Neural cell (in vitro differentiated cells): ENCODE data around the gene AMIGO1. TPM values are rescaled to one million over a fixed set of nuclear protein-coding genes. Genes with fewer than 3 reads are reported as not detected.

Experiments
- H2AFZ ChIP-seq: fragments of 200-600, 300-800 bp; sonication (generic), shearing (Covaris generic); 2 replicates; pipeline ENCODE4 v1.6.0; 2014; ENCODE audit warnings: low read depth, mild to moderate bottlenecking, antibody characterized with exemption, low read length, moderate library complexity
- H3F3A ChIP-seq: fragments of 200-600 bp; shearing (Covaris generic); 2 replicates; pipeline ENCODE4 v1.6.1; 2016; ENCODE audit warnings: mild to moderate bottlenecking, moderate library complexity, mixed read lengths, antibody characterized with exemption, low read length; ENCODE audit not compliant: insufficient read depth, poor library complexity, severe bottlenecking
- H3K27ac ChIP-seq: fragments of 200-600, 300-800 bp; sonication (generic), shearing (Covaris generic); 2 replicates; pipeline ENCODE4 v1.5.1; 2014; ENCODE audit warnings: mild to moderate bottlenecking, low read length, moderate library complexity
- H3K27me3 ChIP-seq: fragments of 300-800, 200-600 bp; sonication (generic), shearing (Covaris generic); 2 replicates; pipeline ENCODE4 v1.6.0; 2014; ENCODE audit warnings: mild to moderate bottlenecking, low read depth, low read length, moderate library complexity; ENCODE audit not compliant: insufficient read depth
- H3K36me3 ChIP-seq: fragments of 300-800, 200-600 bp; sonication (generic), shearing (Covaris generic); 2 replicates; pipeline ENCODE4 v1.5.1; 2014; ENCODE audit warnings: mild to moderate bottlenecking, antibody characterized with exemption, low read length, moderate library complexity; ENCODE audit not compliant: insufficient read depth
- H3K4me2 ChIP-seq: fragments of 300-800, 200-600 bp; sonication (generic), shearing (Covaris generic); 2 replicates; pipeline ENCODE4 v1.6.0; 2014; ENCODE audit warnings: mild to moderate bottlenecking, low read length
- H3K4me3 ChIP-seq: fragments of 300-800, 200-600 bp; sonication (generic), shearing (Covaris generic); 2 replicates; pipeline ENCODE4 v1.5.1; 2014; ENCODE audit warnings: mild to moderate bottlenecking, low read length, moderate library complexity
- H3K79me2 ChIP-seq: fragments of 200-600 bp; shearing (Covaris generic); replicated peaks from 2 replicates; pipeline ENCODE4 v1.6.0; 2014; ENCODE audit warnings: mild to moderate bottlenecking, low read length, moderate library complexity; ENCODE audit not compliant: insufficient read depth
- H3K9ac ChIP-seq: fragments of 300-800, 200-600 bp; sonication (generic), shearing (Covaris generic); 2 replicates; pipeline ENCODE4 v1.6.1; 2016; ENCODE audit warnings: mild to moderate bottlenecking, low read length, mixed read lengths
- H3K9me2 ChIP-seq: fragments of 200-600 bp; shearing (Covaris generic); 2 replicates; pipeline ENCODE4 v1.6.1; 2016; ENCODE audit warnings: mild to moderate bottlenecking, low read length, mixed read lengths; ENCODE audit not compliant: insufficient read depth
- H3K9me3 ChIP-seq: fragments of 200-600, 300-800 bp; sonication (generic), shearing (Covaris generic); 2 replicates; pipeline ENCODE4 v1.6.1; 2016; ENCODE audit warnings: mild to moderate bottlenecking, mixed run types, low read length, moderate library complexity, mixed read lengths
- H4K20me1 ChIP-seq: fragments of 200-600 bp; shearing (Covaris generic); 2 replicates; pipeline ENCODE4 v1.6.1; 2016; ENCODE audit warnings: mild to moderate bottlenecking, mixed run types; ENCODE audit not compliant: insufficient read depth
- CTCF ChIP-seq: fragments of 450-650 bp; IDR thresholded peaks from 2 replicates; pipeline ENCODE4 v1.5.1; 2014; ENCODE audit warnings: antibody characterized with exemption, mild to moderate bottlenecking, moderate library complexity; ENCODE audit not compliant: poor library complexity, severe bottlenecking
- EP300 ChIP-seq: fragments of 450-650 bp; conservative IDR thresholded peaks from 2 replicates; pipeline ENCODE4 v1.6.1; 2014; ENCODE audit warnings: antibody characterized with exemption, mild to moderate bottlenecking, moderate library complexity; ENCODE audit not compliant: poor library complexity, severe bottlenecking
- EZH2 ChIP-seq: fragments of 200-600, 300-800 bp; shearing (Covaris generic), sonication (generic); IDR thresholded peaks from 2 replicates; pipeline ENCODE4 v1.6.1; 2014; ENCODE audit warnings: antibody characterized with exemption, low read length, borderline replicate concordance, mild to moderate bottlenecking; ENCODE audit not compliant: insufficient read depth, poor library complexity, severe bottlenecking
- MXI1 ChIP-seq: fragments of 450-650 bp; conservative IDR thresholded peaks from 2 replicates; pipeline ENCODE4 v1.6.1; 2014; ENCODE audit warnings: antibody characterized with exemption, mild to moderate bottlenecking; ENCODE audit not compliant: poor library complexity, severe bottlenecking
- POLR2AphosphoS5 ChIP-seq: IDR thresholded peaks from 2 replicates; pipeline ENCODE4 v1.6.1; 2012
- RAD21 ChIP-seq: fragments of 450-650 bp; conservative IDR thresholded peaks from 2 replicates; pipeline ENCODE4 v1.6.1; 2014; ENCODE audit warnings: antibody characterized with exemption, mild to moderate bottlenecking, moderate library complexity
- SMC3 ChIP-seq: fragments of 450-650 bp; conservative IDR thresholded peaks from 2 replicates; pipeline ENCODE4 v1.6.1; 2014; ENCODE audit warnings: antibody characterized with exemption, mild to moderate bottlenecking, moderate library complexity; ENCODE audit not compliant: poor library complexity
- TAF1 ChIP-seq: IDR thresholded peaks from 2 replicates; pipeline ENCODE4 v1.6.1; 2012; ENCODE audit warnings: low read depth
- polyA plus RNA-seq: library from polyadenylated mRNA; depleted of rRNA; stranded (reverse); fragments of >200 nt; gene quantifications from 2 replicates; pipeline ENCODE4 v1.2.3, GENCODE V29; 2014
- TF ChIP-seq, protein P1 (sequence below): IDR thresholded peaks from 2 replicates; pipeline ENCODE4 v1.6.1; 2012; ENCODE audit warnings: borderline replicate concordance

Gene AMIGO1
- polyA plus RNA-seq, 1 donor from 2014 or later = 12.6 TPM

GRCh38 chr1:109468061-109468460 is 41.5 kb downstream of the AMIGO1 start:
- Histone ChIP-seq H3K4me3 (no peak overlapping the region), H3K9me2 (no peaks in the 10 kb centered on the region), H3F3A (no peaks in the 10 kb centered on the region), H3K9ac (no peak overlapping the region), H4K20me1 (no peaks in the 10 kb centered on the region), H3K79me2 (no peaks in the 10 kb centered on the region), H3K4me2 (no peak overlapping the region), H3K27me3 (peaks cover 76% of the 10 kb centered on the region), H3K27ac (no peak overlapping the region), H2AFZ (no peak overlapping the region), H3K9me3 (no peaks in the 10 kb centered on the region), H3K36me3 (no peaks in the 10 kb centered on the region)
- TF ChIP-seq TAF1 (no peak), POLR2AphosphoS5 (no peak), CTCF (no peak), RAD21 (no peak), EZH2 (no peak), SMC3 (no peak), EP300 (no peak), MXI1 (no peak)
- TF ChIP-seq, protein P1, sequence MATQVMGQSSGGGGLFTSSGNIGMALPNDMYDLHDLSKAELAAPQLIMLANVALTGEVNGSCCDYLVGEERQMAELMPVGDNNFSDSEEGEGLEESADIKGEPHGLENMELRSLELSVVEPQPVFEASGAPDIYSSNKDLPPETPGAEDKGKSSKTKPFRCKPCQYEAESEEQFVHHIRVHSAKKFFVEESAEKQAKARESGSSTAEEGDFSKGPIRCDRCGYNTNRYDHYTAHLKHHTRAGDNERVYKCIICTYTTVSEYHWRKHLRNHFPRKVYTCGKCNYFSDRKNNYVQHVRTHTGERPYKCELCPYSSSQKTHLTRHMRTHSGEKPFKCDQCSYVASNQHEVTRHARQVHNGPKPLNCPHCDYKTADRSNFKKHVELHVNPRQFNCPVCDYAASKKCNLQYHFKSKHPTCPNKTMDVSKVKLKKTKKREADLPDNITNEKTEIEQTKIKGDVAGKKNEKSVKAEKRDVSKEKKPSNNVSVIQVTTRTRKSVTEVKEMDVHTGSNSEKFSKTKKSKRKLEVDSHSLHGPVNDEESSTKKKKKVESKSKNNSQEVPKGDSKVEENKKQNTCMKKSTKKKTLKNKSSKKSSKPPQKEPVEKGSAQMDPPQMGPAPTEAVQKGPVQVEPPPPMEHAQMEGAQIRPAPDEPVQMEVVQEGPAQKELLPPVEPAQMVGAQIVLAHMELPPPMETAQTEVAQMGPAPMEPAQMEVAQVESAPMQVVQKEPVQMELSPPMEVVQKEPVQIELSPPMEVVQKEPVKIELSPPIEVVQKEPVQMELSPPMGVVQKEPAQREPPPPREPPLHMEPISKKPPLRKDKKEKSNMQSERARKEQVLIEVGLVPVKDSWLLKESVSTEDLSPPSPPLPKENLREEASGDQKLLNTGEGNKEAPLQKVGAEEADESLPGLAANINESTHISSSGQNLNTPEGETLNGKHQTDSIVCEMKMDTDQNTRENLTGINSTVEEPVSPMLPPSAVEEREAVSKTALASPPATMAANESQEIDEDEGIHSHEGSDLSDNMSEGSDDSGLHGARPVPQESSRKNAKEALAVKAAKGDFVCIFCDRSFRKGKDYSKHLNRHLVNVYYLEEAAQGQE = no peak

DNA sequence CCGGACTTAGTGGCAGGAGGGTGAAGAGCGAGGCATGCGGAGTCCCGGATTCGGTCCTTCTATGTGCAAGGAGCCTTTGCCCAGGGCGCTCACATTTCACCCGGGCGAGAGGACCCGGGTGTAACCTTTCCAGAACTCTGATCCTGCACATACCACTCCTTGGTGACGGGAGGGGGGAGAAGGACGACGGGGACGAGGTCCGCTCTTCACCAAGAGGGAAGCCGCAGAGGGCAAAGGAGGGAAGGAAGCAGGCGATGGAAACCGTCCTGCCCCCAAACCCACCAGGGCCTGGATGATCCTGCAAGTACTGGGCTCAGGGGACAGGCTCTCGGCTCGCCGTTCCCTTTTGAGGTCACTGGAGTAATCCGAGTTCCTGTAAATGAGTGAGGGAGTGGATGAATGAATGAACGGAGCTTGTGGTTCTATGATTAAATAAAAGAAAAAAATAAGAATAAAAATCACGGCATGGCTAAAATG is 42.2 kb downstream of the AMIGO1 start:
- Histone ChIP-seq H3K4me3 (no peak overlapping the region), H2AFZ (no peak overlapping the region), H3K27me3 (peaks cover 84% of the 10 kb centered on the region), H3K9me3 (no peaks in the 10 kb centered on the region), H3K79me2 (no peaks in the 10 kb centered on the region), H3K4me2 (no peak overlapping the region), H3K9ac (no peak overlapping the region), H3K9me2 (no peaks in the 10 kb centered on the region), H3K36me3 (no peaks in the 10 kb centered on the region), H3F3A (no peaks in the 10 kb centered on the region), H4K20me1 (no peaks in the 10 kb centered on the region), H3K27ac (no peak overlapping the region)
- TF ChIP-seq TAF1 = no peak
- TF ChIP-seq EZH2 = no peak
- TF ChIP-seq CTCF = no peak
- TF ChIP-seq MXI1 = no peak
- TF ChIP-seq RAD21 = no peak
- TF ChIP-seq EP300 = no peak
- TF ChIP-seq, protein P1 = no peak
- no peak for TF ChIP-seq SMC3
- TF ChIP-seq POLR2AphosphoS5 = no peak
